Measurements from ENCODE around the gene HMGB1.

Gene HMGB1

GRCh38 chr13:30477346-30478195 is 11.8 kb upstream of the HMGB1 start:
- ChIA-PET POLR2A (no interaction called here), CTCF (interaction anchor here (0.8 kb wide), 1 partner anchor 14 kb away, joined by 3 read pairs; no protein-coding TSS in a partner anchor)
- TF ChIP-seq CTCF (IDR thresholded peaks at IDR 0.05; ENCODE audit: control extremely low read depth, extremely low read depth, low read depth, missing control alignments): no peak
- DNase-seq (ENCODE audit: extremely low spot score): peak; percentile 69

GRCh38 chr13:30473675-30474074 is 7.9 kb upstream of the HMGB1 start:
- DNase-seq (ENCODE audit: extremely low spot score): no peak
- ChIA-PET CTCF (interaction anchor here (2.8 kb wide), 1 partner anchor 11 kb away, joined by 7 read pairs; no protein-coding TSS in a partner anchor), POLR2A (no interaction called here)
- no peak for TF ChIP-seq CTCF (IDR thresholded peaks at IDR 0.05; ENCODE audit: control extremely low read depth, extremely low read depth, low read depth, missing control alignments)

- TF ChIP-seq CTCF (IDR thresholded peaks at IDR 0.05; ENCODE audit: control extremely low read depth, extremely low read depth, low read depth, missing control alignments): no peak
- POLR2A ChIA-PET: no interaction called here
- CTCF ChIA-PET: no interaction called here
- DNase-seq (ENCODE audit: extremely low spot score): no peak
Observed at GRCh38 chr13:30466841-30467252, 1.1 kb upstream of the HMGB1 start.

GRCh38 chr13:30466358-30466714 is 600 bp upstream of the HMGB1 start:
- POLR2A ChIA-PET: no interaction called here
- TF ChIP-seq CTCF (IDR thresholded peaks at IDR 0.05; ENCODE audit: control extremely low read depth, extremely low read depth, low read depth, missing control alignments): no peak
- CTCF ChIA-PET: no interaction called here
- DNase-seq (ENCODE audit: extremely low spot score): no peak

GRCh38 chr13:30465343-30465592 is 468 bp downstream of the HMGB1 start:
- TF ChIP-seq CTCF (IDR thresholded peaks at IDR 0.05; ENCODE audit: control extremely low read depth, extremely low read depth, low read depth, missing control alignments): no peak
- POLR2A ChIA-PET: interaction anchor here (0.7 kb wide), 1 partner anchor 350 kb away, joined by 3 read pairs; no protein-coding TSS in a partner anchor
- CTCF ChIA-PET: no interaction called here
- no peak for DNase-seq (ENCODE audit: extremely low spot score)

- DNase-seq (ENCODE audit: extremely low spot score): peak; percentile 72
- POLR2A ChIA-PET: interaction anchor here (0.7 kb wide), 1 partner anchor 349 kb away, joined by 3 read pairs; no protein-coding TSS in a partner anchor
- no peak for TF ChIP-seq CTCF (IDR thresholded peaks at IDR 0.05; ENCODE audit: control extremely low read depth, extremely low read depth, low read depth, missing control alignments)
- CTCF ChIA-PET: interaction anchor here (1.0 kb wide), 1 partner anchor 12 kb away, joined by 3 read pairs; no protein-coding TSS in a partner anchor
Observed at GRCh38 chr13:30464496-30465342, 1.0 kb downstream of the HMGB1 start.

Measured in GM10248 (cell line).